ENCODE data around the gene ACCSL.

DNA sequence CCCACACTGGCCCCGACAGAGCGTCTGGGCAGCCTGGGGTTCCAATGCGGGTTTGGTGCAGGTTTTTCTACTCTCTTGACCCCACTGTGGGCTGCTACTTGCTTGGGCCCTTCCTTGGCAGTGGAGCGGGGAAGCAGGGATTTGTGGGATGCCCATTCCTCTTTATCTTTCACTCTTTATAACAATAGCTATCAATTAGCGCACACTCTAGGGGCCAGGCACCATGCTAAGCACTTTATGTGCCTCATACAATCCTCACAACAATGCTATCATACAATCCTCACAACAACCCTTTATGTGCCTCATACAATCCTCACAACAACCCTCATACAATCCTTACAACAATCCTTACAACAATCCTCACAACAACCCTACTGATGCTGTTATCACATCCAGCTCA is 31.0 kb downstream of the ACCSL start:
- no peak for TF ChIP-seq CREB1 (IDR thresholded peaks at IDR 0.05; ENCODE audit: low read depth)
- TF ChIP-seq NFIC (IDR thresholded peaks at IDR 0.05), result no peak
- TF ChIP-seq RAD21 (IDR thresholded peaks at IDR 0.05; ENCODE audit: low read depth), result no peak
- TF ChIP-seq, protein P1, sequence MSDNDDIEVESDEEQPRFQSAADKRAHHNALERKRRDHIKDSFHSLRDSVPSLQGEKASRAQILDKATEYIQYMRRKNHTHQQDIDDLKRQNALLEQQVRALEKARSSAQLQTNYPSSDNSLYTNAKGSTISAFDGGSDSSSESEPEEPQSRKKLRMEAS (IDR thresholded peaks at IDR 0.05), result no peak

Data from Ishikawa (cell line).